HG03558 (cell line): ENCODE measurements around the gene GRK5.
A peak's percentile ranks its signal among the peaks of the same experiment; 100 is the strongest.

Experiments used
- ATAC-seq: cut with Tn5 transposase; IDR thresholded peaks from one replicate; pipeline ENCODE4 v1.9.1; 2021; ENCODE audit warnings: moderate number of reproducible peaks; ENCODE audit not compliant: unreplicated experiment; ENCODE audit errors: extremely low read depth

Gene GRK5

GRCh38 chr10:119197921-119198320 is 9.4 kb upstream of the GRK5 start:
- no peak for ATAC-seq

- no peak for ATAC-seq
Measured at GRCh38 chr10:119198438-119198837, 8.9 kb upstream of the GRK5 start.

GRCh38 chr10:119199231-119199992 is 8.0 kb upstream of the GRK5 start:
- no peak for ATAC-seq

GRCh38 chr10:119201233-119201632 is 6.1 kb upstream of the GRK5 start:
- ATAC-seq, result no peak

GRCh38 chr10:119203006-119203405 is 4.4 kb upstream of the GRK5 start:
- no peak for ATAC-seq

- no peak for ATAC-seq
Measured at GRCh38 chr10:119205894-119206602, 1.3 kb upstream of the GRK5 start.

GRCh38 chr10:119206603-119207365 is 587 bp upstream of the GRK5 start:
- ATAC-seq, result peak; percentile 28

GRCh38 chr10:119207713-119208552 is 562 bp downstream of the GRK5 start:
- ATAC-seq, result no peak

- ATAC-seq, result no peak
Measured at GRCh38 chr10:119208553-119208940, 1.2 kb downstream of the GRK5 start.

GRCh38 chr10:119209035-119209735 is 1.8 kb downstream of the GRK5 start:
- ATAC-seq, result no peak

GRCh38 chr10:119209736-119210355 is 2.5 kb downstream of the GRK5 start:
- ATAC-seq, result no peak

- ATAC-seq, result no peak
Measured at GRCh38 chr10:119210633-119211032, 3.3 kb downstream of the GRK5 start.

- no peak for ATAC-seq
Measured at GRCh38 chr10:119211176-119211575, 3.8 kb downstream of the GRK5 start.

GRCh38 chr10:119211625-119212441 is 4.5 kb downstream of the GRK5 start:
- ATAC-seq, result no peak

GRCh38 chr10:119215371-119215770 is 8.0 kb downstream of the GRK5 start:
- no peak for ATAC-seq

- no peak for ATAC-seq
Measured at GRCh38 chr10:119216127-119216526, 8.8 kb downstream of the GRK5 start.

GRCh38 chr10:119217401-119217800 is 10.0 kb downstream of the GRK5 start:
- ATAC-seq, result no peak

- ATAC-seq, result no peak
Measured at GRCh38 chr10:119217991-119218490, 10.7 kb downstream of the GRK5 start.
